A549 (cell line): ENCODE measurements around the gene NCOR2. TPM values are rescaled to one million over a fixed set of nuclear protein-coding genes. Genes with fewer than 3 reads are reported as not detected.

Experiments
- ATAC-seq, 2 experiments: fragments of 200-7000 bp in 1 of 2; fragments of >200 bp in 1 of 2; cut with Nextera tagmentation in 1 of 2; cut with Tn5 transposase in 1 of 2; 3 replicates each; pipeline versions ENCODE4 v1.8.0 to v1.9.1; 2018 to 2020; ENCODE audit warnings: mild to moderate bottlenecking in 1 of 2, moderate library complexity in 1 of 2
- CTCF ChIA-PET: fragments of 300-600 bp; sonication (Branson Sonifier 250); formaldehyde crosslinking; extraction: SDS; loops from one replicate; lab custom pipeline; 2021; ENCODE audit warnings: antibody characterized with exemption, inconsistent platforms; lab: Yijun Ruan, JAX
- POLR2A ChIA-PET: fragments of 350-600 bp; formaldehyde crosslinking; extraction: SDS; loops from one replicate; lab custom pipeline; 2021; ENCODE audit warnings: antibody characterized with exemption, inconsistent platforms; lab: Yijun Ruan, JAX
- DNase-seq, 2 experiments: peaks; one replicate each; pipeline versions ENCODE4 v3.0.0 to v3.0.0-alpha.2; 2011 to 2016; ENCODE audit warnings: low read depth in 1 of 2, low spot score in 1 of 2
- FAIRE-seq: peaks from 2 replicates; lab custom pipeline; 2011; peaks lifted over from hg19 to GRCh38; lab: Jason Lieb, UNC
- H3K27ac ChIP-seq, 2 experiments: fragments of >200 bp; sonication (Bioruptor Twin); formaldehyde crosslinking; 3 replicates each; pipeline ENCODE4 v1.5.1; 2016 to 2017
- H3K4me1 ChIP-seq: fragments of >200 bp; sonication (Bioruptor Twin); formaldehyde crosslinking; 3 replicates; pipeline ENCODE4 v1.6.1; 2016
- H3K4me2 ChIP-seq: fragments of >200 bp; sonication (Bioruptor Twin); formaldehyde crosslinking; 3 replicates; pipeline ENCODE4 v1.6.1; 2016
- H3K4me3 ChIP-seq: fragments of >200 bp; sonication (Bioruptor Twin); formaldehyde crosslinking; 3 replicates; pipeline ENCODE4 v1.5.1; 2016
- H3K9me3 ChIP-seq: fragments of >200 bp; sonication (Bioruptor Twin); formaldehyde crosslinking; 3 replicates; pipeline ENCODE4 v1.6.1; 2016
- CBX2 ChIP-seq: fragments of 200-600 bp; sonication (generic); IDR thresholded peaks from 2 replicates; pipeline ENCODE4 v1.6.1; 2016; ENCODE audit warnings: low read depth, mild to moderate bottlenecking, borderline replicate concordance
- CHD2 ChIP-seq: fragments of 150-350 bp; IDR thresholded peaks from 2 replicates; pipeline ENCODE4 v1.6.1; 2014; ENCODE audit warnings: low read length; ENCODE audit not compliant: partially characterized antibody
- CHD4 ChIP-seq: fragments of 200-600 bp; sonication (generic); IDR thresholded peaks from 2 replicates; pipeline ENCODE4 v1.6.1; 2016; ENCODE audit warnings: antibody characterized with exemption, mild to moderate bottlenecking, borderline replicate concordance
- FOSL2 ChIP-seq, 2 experiments: fragments of 450-650 bp in 1 of 2; fragments of >200 bp in 1 of 2; sonication (Bioruptor Twin) in 1 of 2; formaldehyde crosslinking; IDR thresholded peaks; 2 replicates each; pipeline versions ENCODE4 v1.5.0 to v1.6.1; 2016 to 2020; ENCODE audit warnings: mild to moderate bottlenecking in 1 of 2, moderate library complexity in 1 of 2
- FOXS1 ChIP-seq: fragments of 250-450 bp; sonication (Bioruptor Pico); IDR thresholded peaks from 2 replicates; pipeline ENCODE4 v1.5.0; 2020; ENCODE audit warnings: mild to moderate bottlenecking, moderate library complexity
- JUN ChIP-seq, 2 experiments: fragments of >200 bp; sonication (Bioruptor Twin); formaldehyde crosslinking; IDR thresholded peaks; 2 replicates in 1 of 2; 3 replicates in 1 of 2; pipeline ENCODE4 v1.6.1; 2016 to 2017
- KDM5A ChIP-seq: fragments of 200-600 bp; sonication (generic); IDR thresholded peaks from 2 replicates; pipeline ENCODE4 v1.6.1; 2016; ENCODE audit warnings: antibody characterized with exemption, mild to moderate bottlenecking
- MYC ChIP-seq: IDR thresholded peaks from 2 replicates; pipeline ENCODE4 v1.6.1; 2012; ENCODE audit warnings: mild to moderate bottlenecking, inconsistent platforms, low read length, improper control_type of control experiment, borderline replicate concordance
- POLR2A ChIP-seq: IDR thresholded peaks from 2 replicates; pipeline ENCODE4 v1.6.1; 2012; ENCODE audit warnings: mild to moderate bottlenecking, low read length
- POLR2AphosphoS2 ChIP-seq: conservative IDR thresholded peaks from 2 replicates; pipeline ENCODE4 v1.6.1; 2012; ENCODE audit warnings: low read length, improper control_type of control experiment, inconsistent platforms
- RFX5 ChIP-seq: fragments of 450-650 bp; IDR thresholded peaks from 2 replicates; pipeline ENCODE4 v1.7.1; 2014; ENCODE audit warnings: antibody characterized with exemption, mild to moderate bottlenecking, moderate library complexity
- SMC3 ChIP-seq: fragments of >200 bp; sonication (Bioruptor Twin); formaldehyde crosslinking; IDR thresholded peaks from 3 replicates; pipeline ENCODE4 v1.6.1; 2018; ENCODE audit warnings: inconsistent platforms
- SREBF2 ChIP-seq: fragments of 450-650 bp; IDR thresholded peaks from 2 replicates; pipeline ENCODE4 v1.6.1; 2014; ENCODE audit warnings: mild to moderate bottlenecking, moderate library complexity
- ZNF302 ChIP-seq: fragments of 250-450 bp; sonication (Bioruptor Pico); IDR thresholded peaks from 2 replicates; pipeline ENCODE4 v1.9.0; 2021; ENCODE audit warnings: inconsistent platforms, mild to moderate bottlenecking, moderate library complexity
- ZSCAN20 ChIP-seq: fragments of 250-450 bp; sonication (Bioruptor Pico); IDR thresholded peaks from 2 replicates; pipeline ENCODE4 v1.8.0; 2022; ENCODE audit warnings: mild to moderate bottlenecking, moderate library complexity
- WGBS: methylation state at CpG from one replicate; pipeline ENCODE4 v1.1.6; 2017; ENCODE audit errors: missing lambda C conversion rate; 5-methylcytosine and 5-hydroxymethylcytosine counted together
- polyA plus RNA-seq, 4 experiments: library from polyadenylated mRNA; depleted of rRNA in 3 of 4; stranded (reverse); fragments of >200 nt; fragmentation: RNase III in 1 of 4; extraction: RNeasy Plus Mini Kit Qiagen cat#74134 plus additional on column Dnase treatment in 1 of 4; gene quantifications; 2 replicates in 3 of 4; 3 replicates in 1 of 4; pipeline ENCODE4 v1.2.3, GENCODE V29; 2011 to 2017
- TF ChIP-seq, protein P1 (sequence below): fragments of 200-600 bp; sonication (generic); IDR thresholded peaks from 2 replicates; pipeline ENCODE4 v1.6.1; 2016; ENCODE audit warnings: antibody characterized with exemption, mild to moderate bottlenecking, moderate library complexity
- TF ChIP-seq, protein P2 (sequence below): IDR thresholded peaks from 2 replicates; pipeline ENCODE4 v1.6.1; 2012; ENCODE audit warnings: low read depth, borderline replicate concordance
- TF ChIP-seq, protein P3 (sequence below): IDR thresholded peaks from 2 replicates; pipeline ENCODE4 v1.6.1; 2012
- TF ChIP-seq, protein P4 (sequence below): fragments of >200 bp; sonication (Bioruptor Twin); formaldehyde crosslinking; IDR thresholded peaks from 2 replicates; pipeline ENCODE4 v1.6.1; 2016

The NCOR2 gene
- polyA plus RNA-seq, 2 of the 4 experiments (the other 2 are of a cell fraction), result 14.1 to 151 TPM

- TF ChIP-seq, protein P1, sequence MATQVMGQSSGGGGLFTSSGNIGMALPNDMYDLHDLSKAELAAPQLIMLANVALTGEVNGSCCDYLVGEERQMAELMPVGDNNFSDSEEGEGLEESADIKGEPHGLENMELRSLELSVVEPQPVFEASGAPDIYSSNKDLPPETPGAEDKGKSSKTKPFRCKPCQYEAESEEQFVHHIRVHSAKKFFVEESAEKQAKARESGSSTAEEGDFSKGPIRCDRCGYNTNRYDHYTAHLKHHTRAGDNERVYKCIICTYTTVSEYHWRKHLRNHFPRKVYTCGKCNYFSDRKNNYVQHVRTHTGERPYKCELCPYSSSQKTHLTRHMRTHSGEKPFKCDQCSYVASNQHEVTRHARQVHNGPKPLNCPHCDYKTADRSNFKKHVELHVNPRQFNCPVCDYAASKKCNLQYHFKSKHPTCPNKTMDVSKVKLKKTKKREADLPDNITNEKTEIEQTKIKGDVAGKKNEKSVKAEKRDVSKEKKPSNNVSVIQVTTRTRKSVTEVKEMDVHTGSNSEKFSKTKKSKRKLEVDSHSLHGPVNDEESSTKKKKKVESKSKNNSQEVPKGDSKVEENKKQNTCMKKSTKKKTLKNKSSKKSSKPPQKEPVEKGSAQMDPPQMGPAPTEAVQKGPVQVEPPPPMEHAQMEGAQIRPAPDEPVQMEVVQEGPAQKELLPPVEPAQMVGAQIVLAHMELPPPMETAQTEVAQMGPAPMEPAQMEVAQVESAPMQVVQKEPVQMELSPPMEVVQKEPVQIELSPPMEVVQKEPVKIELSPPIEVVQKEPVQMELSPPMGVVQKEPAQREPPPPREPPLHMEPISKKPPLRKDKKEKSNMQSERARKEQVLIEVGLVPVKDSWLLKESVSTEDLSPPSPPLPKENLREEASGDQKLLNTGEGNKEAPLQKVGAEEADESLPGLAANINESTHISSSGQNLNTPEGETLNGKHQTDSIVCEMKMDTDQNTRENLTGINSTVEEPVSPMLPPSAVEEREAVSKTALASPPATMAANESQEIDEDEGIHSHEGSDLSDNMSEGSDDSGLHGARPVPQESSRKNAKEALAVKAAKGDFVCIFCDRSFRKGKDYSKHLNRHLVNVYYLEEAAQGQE, result no peak
- TF ChIP-seq, protein P2, sequence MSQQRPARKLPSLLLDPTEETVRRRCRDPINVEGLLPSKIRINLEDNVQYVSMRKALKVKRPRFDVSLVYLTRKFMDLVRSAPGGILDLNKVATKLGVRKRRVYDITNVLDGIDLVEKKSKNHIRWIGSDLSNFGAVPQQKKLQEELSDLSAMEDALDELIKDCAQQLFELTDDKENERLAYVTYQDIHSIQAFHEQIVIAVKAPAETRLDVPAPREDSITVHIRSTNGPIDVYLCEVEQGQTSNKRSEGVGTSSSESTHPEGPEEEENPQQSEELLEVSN, result no peak
- no peak for TF ChIP-seq POLR2A
These were observed 8.7 kb upstream of the NCOR2 start (continued) for GRCh38 chr12:124576061-124576650.

- peaks cover 7% of the 10 kb centered on the region; the same call in 1 of the 3 replicates for H3K4me1 ChIP-seq
- no peak; a peak in 2 of 6 replicates for ATAC-seq
- no peak for TF ChIP-seq CBX2
- no peak for TF ChIP-seq ZSCAN20 (CRISPR knock-in tag)
- no peak for TF ChIP-seq SREBF2
- TF ChIP-seq FOSL2 (IDR thresholded peaks at IDR 0.05), result no peak
- TF ChIP-seq FOSL2 (CRISPR knock-in tag; IDR thresholded peaks at IDR 0.05), result no peak
- TF ChIP-seq, protein P3, sequence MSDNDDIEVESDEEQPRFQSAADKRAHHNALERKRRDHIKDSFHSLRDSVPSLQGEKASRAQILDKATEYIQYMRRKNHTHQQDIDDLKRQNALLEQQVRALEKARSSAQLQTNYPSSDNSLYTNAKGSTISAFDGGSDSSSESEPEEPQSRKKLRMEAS, result no peak
- no peak for TF ChIP-seq JUN (IDR thresholded peaks at IDR 0.05)
- no peak for TF ChIP-seq CHD2
- no peak for TF ChIP-seq RFX5
- TF ChIP-seq FOXS1 (CRISPR knock-in tag), result no peak
- TF ChIP-seq ZNF302, result no peak
- no peak for TF ChIP-seq SMC3
- no peak for TF ChIP-seq POLR2AphosphoS2
- no peak for TF ChIP-seq KDM5A
- TF ChIP-seq CHD4, result no peak
- no peak for TF ChIP-seq MYC
- TF ChIP-seq, protein P4, sequence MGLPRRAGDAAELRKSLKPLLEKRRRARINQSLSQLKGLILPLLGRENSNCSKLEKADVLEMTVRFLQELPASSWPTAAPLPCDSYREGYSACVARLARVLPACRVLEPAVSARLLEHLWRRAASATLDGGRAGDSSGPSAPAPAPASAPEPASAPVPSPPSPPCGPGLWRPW, result no peak
- TF ChIP-seq, all 56 proteins: peak for 0
- no peak for FAIRE-seq
- Histone ChIP-seq H3K27ac (peak overlapping the region; percentile 41 to 72; a peak in 5 of 6 replicates), H3K4me3 (no peak overlapping the region), H3K4me2 (no peak overlapping the region), H3K9me3 (peaks cover 16% of the 10 kb centered on the region)
- DNase-seq, result no peak
- CTCF ChIA-PET, result interaction anchor here (1.4 to 1.5 kb wide), 2 partner anchors 13 to 174 kb away, joined by 3 read pairs; no protein-coding TSS in a partner anchor
- WGBS, result 84% methylated on average over 18 of the region's 18 CpGs
- POLR2A ChIA-PET, result no interaction called here
These were observed 6.7 kb upstream of the NCOR2 start for GRCh38 chr12:124573839-124574786.
